GM19238 (cell line): ENCODE data around the gene CLBA1.
"Not testable (repeated sequence)": the region's sequence is repeated elsewhere in the genome, so short reads cannot be mapped to it uniquely, and the experiment has no call there.

Source experiments
- DNase-seq: peaks from one replicate; pipeline ENCODE4 v3.0.0; 2011; ENCODE audit warnings: low spot score; ENCODE audit not compliant: insufficient read length

Gene CLBA1

GRCh38 chr14:104985675-104986486 is at the start of gene CLBA1:
Gene CLBA1 (plus strand): TSS chr14:104985788. CDS start chr14:104986432, 644 bp downstream.
- peak; percentile 99 for DNase-seq

- no peak for DNase-seq
These were observed 49.6 kb upstream of the CLBA1 start for GRCh38 chr14:104935955-104936354.

DNA sequence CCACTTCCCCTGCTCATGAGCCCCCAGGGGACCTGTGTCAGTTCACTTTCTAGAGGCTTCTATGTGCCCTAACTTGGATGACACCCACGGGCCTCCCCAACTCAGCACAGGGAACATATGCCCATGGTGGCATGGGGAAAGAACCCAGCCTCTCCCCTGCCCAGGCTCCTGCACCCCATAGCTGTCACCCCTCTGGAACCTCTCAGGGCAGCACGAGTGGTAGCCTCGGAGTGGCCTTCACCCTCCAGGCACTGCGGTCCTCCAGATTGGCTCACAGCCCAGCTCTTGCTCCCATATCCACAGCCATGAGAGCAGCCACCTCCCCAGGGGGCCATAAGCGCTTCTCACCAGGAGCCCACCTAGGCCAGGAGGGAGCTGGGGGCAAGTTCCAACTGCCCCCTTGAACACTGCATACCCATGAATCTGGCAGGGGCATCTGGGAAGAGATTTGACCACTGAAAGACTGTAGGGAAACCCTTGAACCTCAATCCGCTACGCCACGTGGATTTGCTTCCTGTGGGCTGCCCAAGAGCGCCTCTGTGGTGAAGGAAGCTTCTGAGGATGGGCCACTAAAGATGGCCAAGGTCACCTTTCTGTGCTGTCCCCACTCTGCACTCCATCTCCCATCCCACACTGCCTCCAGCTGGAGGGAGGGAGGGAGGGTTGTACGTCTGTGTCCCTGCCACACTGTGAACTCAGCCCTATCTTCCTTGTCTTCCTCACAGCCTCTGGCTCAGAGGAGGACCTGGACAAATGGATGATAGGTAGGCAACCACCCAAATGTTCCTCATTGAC is 49.0 kb upstream of the CLBA1 start:
- DNase-seq, result peak; percentile 3

DNA sequence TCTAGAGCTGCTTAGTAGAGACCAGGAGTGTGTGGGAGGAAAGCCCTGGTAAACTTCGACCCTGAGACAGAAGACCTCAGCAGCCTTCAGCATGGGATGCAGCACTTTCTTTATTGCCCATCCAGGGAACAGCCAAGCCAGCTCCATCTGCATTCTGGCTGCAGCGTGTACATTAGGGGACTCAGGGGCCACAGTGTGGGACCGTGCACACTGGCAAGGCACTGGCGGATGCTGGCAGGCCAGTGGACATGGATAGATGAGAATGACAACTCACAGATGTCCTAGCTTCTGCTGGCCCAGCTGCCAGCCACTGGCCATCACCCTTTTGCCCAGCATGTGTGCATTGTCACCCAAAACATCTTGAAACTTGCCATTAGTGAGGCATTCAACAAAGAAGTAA is 48.4 kb upstream of the CLBA1 start:
- DNase-seq, result no peak

- DNase-seq, result no peak
These were observed 47.8 kb upstream of the CLBA1 start for GRCh38 chr14:104937694-104938365.

DNA sequence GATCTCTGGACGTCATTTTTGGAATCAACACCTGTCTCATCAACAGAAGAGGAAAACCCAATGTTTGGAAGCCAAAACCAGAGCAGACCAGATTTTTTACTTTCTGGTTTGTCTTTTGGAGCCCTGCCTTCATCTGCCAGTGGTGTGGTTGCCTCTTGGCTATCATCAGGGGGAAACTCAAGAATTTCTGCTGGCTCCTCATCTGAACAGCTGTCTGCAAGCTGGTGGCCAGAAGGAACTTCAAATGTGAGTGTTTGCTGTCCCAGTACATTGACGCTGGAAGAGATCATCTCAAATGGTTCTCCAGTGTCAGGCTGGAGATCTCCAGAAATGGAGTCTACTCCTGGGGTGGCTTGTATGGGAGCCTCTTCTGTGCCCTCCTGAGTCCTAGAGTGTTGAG is 47.2 kb upstream of the CLBA1 start:
- no peak for DNase-seq

DNA sequence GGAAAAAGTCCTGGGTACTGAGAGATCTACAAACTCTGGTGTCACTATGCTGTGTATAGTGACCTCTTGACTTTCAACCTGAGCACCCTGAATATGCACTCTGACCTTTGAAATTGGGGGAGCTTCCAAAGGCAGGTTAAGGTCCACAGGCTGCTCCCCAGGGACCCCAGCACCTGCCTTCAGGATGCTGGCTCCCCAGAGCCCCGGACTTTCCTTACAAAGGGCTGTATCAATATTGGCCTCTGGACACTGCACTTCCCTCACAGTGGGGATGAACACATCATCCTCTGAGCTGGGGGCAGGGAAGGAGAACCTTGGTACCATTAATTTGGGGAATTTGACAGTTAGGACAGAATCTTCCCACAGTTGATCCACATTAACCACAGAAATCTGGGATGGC is 46.6 kb upstream of the CLBA1 start:
- no peak for DNase-seq

GRCh38 chr14:104939666-104940410 is 45.8 kb upstream of the CLBA1 start:
- DNase-seq, result no peak

GRCh38 chr14:104940526-104941150 is 45.0 kb upstream of the CLBA1 start:
- DNase-seq, result no peak

DNA sequence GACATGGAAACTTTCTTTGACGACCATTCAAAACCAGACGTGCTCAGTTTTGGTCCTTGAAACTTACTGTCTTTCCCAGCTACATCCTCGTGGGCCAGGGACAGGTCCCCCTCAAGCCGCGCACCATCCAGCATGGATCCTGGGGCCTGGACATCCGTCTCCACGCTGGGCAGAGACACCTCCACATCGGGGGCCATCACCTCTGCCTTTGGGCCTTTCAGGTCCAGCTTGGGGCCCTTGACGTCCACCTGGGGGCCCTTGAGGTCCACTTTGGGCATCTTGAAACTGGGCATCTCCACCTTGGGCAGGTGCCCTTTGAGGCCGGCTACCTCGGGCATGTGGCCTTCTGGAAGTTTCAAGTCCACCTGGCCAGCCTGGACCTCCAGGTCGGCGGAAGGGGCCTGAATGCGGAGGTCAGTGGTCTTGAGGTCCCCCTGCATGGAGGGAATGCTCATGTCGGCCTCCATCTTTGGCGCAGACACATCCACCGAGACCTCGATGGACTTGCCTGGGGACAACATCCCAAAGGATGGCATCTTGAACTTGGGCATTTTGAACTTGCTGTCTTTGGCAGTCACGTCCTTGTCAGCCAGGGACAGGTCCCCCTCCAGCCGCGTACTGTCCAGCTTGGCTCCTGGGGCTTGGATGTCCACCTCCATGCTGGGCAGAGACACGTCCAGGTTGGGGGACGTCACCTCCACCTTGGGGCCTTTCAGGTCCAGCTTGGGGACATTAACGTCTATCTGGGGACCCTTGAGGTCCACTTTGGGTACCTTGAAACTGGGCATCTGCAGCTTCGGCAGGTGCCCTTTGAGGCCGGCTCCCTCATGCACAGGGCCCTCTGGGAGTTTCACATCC is 43.9 kb upstream of the CLBA1 start:
- DNase-seq, result no peak

DNA sequence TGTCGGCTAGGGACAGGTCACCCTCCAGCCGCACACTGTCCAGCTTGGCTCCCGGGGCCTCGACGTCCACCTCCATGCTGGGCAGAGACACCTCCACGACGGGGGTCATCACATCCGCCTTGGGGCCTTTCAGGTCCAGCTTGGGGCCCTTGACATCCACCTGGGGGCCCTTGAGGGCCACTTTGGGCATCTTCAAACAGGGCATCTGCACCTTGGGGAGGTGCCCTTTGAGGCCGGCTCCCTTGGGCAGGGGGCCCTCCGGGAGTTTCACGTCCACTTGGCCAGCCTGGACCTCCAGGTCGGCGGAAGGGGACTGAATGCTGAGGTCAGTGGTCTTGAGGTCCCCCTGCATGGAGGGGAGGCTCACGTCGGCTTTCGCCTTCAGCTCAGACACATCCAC is 43.0 kb upstream of the CLBA1 start:
- DNase-seq, result no peak

- not testable (repeated sequence) for DNase-seq
These were observed 42.2 kb upstream of the CLBA1 start for GRCh38 chr14:104943216-104944015.

DNA sequence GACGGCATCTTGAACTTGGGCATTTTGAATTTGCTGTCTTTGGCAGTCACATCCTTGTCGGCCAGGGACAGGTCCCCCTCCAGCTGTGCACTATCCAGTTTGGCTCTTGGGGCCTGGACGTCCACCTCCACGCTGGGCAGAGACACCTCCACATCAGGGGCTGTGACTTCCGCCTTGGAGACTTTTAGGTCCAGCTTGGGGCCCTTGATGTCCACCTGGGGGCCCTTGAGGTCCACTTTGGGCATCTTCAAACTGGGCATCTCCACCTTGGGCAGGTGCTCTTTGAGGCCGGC is 41.6 kb upstream of the CLBA1 start:
- DNase-seq, result not testable (repeated sequence)

DNA sequence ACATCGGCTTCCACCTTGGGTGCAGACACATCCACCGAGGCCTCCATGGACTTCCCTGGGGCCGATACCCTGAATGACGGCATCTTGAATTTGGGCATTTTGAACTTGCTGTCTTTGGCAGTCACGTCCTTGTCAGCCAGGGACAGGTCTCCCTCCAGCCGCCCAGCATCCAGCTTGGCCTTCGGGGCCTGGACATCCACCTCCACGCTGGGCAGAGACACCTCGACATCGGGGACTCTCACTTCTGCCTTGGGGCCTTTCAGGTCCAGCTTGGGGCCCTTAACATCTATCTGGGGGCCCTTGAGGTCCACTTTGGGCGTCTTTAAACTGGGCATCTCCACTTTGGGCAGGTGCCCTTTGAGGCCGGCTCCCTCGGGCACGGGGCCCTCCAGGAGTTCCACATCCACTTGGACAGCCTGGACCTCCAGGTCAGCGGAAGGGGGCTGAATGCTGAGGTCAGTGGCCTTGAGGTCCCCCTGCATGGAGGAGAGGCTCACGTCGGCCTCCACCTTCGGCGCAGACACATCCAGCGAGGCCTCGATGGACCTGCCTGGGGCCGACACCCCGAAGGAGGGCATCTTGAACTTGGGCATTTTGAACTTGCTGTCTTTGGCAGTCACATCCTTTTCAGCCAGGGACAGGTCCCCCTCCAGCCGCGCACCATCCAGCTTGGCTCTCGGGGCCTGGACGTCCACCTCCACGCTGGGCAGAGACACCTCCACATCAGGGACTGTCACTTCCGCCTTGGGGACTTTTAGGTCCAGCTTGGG is 41.0 kb upstream of the CLBA1 start:
- DNase-seq, result not testable (repeated sequence)

DNA sequence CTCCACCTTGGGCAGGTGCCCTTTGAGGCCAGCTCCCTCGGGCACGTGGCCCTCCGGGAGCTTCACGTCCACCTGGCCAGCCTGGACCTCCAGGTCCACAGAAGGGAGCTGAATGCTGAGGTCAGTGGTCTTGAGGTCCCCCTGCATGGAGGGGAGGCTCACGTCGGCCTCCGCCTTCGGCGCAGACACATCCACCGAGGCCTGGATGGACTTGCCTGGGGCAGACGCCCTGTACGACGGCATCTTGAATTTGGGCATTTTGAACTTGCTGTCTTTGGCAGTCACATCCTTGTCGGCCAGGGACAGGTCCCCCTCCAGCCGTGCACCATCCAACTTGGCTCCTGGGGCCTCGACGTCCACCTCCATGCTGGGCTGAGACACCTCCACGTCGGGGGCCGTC is 40.3 kb upstream of the CLBA1 start:
- not testable (repeated sequence) for DNase-seq

- DNase-seq, result not testable (repeated sequence)
These were observed 39.3 kb upstream of the CLBA1 start for GRCh38 chr14:104945986-104946965.

GRCh38 chr14:104947201-104947600 is 38.4 kb upstream of the CLBA1 start:
- DNase-seq, result not testable (repeated sequence)
